ENCODE measurements around the gene STAB1.
"Not testable (repeated sequence)": the region's sequence is repeated elsewhere in the genome, so short reads cannot be mapped to it uniquely, and the experiment has no call there.

STAB1 gene

DNA sequence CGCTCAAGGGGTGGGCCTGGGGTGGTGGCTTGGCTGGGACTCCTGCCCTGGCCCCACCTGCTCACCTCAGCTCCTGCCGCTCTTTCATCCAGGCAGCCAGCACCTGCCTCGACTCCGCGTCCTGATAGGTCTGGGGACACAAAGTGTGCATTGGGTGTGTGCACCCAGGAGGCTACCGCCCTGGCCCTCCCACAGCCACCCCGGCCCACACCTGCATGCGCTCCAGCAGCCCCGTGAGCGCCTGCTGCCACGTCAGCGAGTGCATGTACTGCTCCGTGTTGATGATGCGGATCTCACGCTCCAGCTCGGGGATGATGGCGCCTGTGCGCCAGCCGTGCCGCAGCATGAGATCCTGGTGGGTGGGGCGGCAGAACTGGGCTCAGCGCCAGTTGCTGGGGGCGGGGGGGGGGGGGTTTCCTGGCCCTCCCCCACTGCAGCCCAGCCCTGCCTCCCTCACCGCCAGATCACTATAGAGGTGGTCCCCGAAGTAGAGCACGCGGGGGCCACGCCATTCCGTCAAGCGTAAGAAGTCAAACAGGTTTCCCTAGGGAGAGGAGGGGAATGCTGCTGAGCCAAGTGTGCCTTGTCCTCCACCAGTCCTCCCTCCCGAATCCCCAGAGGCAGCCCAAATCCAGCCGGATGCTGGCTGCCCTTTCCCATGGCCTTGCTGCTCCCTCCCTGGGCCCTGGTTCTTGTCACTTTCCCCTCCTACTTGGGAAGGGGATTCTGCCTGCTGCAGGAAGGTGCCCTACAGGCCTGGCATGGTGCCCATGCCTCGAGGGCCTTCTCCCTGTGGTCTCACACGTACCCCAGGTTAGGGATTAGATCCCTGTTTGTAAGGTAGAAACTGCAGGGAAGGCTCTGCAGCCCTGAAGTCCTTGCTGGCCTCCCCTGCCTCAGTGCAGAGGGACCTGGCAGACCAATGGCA is 29.9 kb downstream of the STAB1 start:
- no peak for DNase-seq (ENCODE audit: low read depth)

DNA sequence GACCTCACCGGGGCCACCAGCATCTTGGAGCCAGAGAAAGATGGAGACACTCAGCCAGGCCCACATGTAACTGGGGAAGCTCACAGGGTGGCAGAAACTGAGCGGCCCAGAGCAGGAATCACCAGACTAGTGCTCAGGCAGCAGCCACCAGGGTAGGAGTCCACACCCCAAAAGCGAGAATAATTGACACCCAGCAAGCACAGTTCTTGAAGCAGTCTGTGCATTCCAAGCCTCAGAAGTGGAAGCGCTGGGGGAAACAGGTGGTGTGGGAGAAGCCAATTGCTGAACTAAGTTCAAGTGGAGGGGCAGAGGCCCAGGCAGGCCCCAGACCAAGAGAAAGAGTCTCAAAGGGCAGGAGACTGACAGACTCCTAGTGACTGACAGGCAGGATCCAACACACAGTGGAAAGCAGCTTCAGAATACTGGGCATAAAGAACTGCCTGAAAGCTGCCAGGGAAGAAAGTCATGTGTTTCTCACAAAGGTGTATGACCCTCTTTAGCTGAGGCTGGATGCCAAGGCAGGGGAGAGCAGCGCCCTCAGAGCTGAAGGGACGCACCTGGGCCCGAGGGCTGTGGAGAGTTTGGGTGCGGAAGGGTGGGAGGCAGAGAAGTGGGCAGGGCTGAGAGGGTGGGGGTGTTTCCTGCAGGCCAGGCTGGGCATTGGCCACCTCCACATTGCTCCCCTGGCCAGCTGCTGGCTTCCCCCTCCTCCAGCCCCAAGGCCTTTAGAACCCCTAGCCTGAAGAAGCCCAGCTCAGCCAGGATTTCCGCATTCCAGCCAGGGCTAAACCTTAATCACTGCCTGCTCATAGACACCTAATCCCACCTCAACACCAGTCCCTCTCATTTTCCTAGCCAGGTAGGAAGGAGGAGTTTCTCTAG is 30.8 kb downstream of the STAB1 start:
- DNase-seq (ENCODE audit: low read depth): no peak

DNA sequence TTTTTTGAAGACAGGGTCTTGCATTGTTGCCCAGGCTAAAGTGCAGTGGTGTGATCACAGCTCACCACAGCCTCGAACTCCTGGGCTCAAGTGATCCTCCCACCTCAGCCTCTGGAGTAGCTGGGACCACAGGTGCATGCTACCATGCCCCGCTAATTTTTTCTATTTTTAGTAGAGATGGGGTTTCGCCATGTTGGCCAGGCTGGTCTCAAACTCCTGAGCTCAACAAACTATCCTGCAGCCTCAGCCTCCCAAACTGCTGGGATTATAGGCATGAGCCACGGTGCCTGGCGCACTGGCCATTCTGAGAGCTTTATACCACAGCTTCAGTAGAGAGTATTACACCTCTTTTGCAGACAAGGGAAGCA is 31.5 kb downstream of the STAB1 start:
- not testable (repeated sequence) for DNase-seq (ENCODE audit: low read depth)

DNA sequence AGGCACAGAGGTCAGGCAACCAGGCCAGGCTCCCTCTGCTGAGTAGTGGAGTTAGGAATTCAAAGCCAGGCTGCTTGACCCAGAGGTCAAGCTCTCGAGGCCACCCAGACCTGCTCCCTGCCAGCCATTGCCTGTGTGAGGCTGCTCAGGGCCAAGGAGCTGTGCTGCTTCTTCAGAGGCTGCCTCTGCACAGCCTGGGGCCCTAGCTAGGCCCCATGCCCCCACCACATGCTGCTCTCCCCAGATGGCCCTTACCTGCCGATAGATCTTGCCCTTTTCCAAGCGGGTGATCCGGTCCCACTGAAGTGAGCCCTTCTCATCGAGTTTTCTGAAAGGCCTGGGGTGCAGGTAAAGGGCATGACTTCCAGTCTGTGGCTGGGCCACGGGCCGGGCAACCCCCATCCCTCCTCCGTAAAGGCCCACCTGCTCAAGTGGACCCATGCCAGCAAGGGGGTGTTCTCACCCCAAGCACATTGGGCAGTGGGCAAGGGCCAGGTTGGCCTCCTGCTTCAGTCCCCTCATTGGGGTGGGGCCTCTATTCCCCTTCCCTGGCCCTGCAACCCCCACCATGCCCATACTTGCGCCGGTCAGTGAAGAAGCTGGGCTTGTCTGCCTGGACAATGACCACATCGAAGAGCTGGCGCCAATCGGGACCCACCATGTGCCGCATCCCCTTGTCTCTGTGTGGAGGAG is 32.0 kb downstream of the STAB1 start:
- DNase-seq (ENCODE audit: low read depth): no peak

DNA sequence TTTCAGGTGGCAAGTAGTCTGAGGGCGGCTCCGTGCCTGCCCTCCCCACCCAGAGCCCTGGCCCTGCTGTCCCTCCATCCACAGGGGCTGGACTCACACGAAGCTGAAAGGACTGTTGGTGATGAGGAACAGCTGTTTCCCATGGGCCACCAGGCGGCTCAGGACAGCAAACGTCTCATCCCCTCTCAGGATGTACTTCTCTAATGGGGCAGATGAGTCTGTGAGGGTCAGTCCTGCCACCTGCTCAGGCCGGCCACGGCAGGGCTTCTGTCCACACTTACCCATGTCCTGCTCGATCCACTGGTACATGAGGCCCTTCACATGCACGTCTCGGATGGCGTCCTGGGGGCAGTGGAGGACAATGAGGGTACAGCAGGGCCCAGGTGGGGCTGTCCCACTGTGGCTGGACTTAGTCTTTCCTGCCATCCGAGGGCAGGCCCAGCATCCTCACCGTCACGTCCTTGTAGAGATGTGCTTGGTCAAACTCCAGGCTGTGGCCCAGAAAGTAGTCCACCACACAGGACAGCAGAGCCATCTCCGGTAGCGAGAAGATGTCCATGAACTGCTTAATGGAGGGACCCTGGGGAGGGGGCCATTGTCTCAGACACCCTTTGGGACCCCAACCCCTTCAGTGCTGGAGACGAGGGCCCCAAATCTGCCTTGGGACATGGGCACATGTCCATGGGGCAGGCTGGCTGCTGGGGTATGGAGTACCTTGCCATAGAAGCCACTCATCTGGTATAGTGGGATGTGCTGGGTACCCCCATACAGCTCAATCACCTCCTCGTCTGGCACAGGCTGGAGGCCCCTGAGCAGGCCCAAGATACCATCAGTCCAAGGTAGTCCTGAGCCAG is 32.8 kb downstream of the STAB1 start:
- no peak for DNase-seq (ENCODE audit: low read depth)

DNA sequence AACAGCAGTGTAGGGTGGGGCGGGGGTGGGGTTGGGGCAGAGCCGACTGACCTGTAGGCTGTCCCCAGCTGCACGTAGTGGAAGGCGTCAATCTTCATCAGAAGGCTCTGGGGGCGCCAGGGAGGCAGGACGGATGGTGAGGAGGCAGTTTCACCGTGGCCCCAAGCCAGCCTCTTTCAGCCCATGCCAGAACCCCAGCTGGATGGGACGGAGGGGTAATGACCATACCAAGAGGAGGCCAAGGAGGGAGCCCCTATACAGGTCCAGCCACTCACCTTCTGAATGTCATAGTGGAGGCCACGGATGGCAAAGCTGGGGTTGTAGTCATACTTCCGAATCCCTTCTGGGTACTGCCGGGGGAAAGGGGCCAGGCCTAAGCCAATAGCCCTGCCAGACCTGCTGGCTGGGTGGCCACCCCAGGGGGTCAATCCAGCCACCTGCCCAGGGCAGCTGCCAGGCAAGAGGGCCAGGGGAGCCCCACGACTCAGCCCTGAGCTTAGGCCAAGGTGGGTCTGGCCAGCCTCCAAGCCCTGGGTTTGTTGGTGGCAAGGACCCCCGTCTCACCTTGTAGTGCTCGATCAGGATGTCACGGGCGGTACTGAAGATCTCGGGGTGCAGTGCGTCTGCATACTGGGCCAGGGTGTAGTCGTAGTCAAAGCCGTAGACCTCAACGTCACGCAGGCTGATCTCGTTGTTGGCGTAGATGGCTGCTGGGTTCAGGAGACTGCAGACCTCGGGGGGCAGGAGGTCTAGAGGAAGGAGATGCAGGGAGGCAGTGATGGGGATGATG is 33.6 kb downstream of the STAB1 start:
- DNase-seq (ENCODE audit: low read depth): no peak

DNA sequence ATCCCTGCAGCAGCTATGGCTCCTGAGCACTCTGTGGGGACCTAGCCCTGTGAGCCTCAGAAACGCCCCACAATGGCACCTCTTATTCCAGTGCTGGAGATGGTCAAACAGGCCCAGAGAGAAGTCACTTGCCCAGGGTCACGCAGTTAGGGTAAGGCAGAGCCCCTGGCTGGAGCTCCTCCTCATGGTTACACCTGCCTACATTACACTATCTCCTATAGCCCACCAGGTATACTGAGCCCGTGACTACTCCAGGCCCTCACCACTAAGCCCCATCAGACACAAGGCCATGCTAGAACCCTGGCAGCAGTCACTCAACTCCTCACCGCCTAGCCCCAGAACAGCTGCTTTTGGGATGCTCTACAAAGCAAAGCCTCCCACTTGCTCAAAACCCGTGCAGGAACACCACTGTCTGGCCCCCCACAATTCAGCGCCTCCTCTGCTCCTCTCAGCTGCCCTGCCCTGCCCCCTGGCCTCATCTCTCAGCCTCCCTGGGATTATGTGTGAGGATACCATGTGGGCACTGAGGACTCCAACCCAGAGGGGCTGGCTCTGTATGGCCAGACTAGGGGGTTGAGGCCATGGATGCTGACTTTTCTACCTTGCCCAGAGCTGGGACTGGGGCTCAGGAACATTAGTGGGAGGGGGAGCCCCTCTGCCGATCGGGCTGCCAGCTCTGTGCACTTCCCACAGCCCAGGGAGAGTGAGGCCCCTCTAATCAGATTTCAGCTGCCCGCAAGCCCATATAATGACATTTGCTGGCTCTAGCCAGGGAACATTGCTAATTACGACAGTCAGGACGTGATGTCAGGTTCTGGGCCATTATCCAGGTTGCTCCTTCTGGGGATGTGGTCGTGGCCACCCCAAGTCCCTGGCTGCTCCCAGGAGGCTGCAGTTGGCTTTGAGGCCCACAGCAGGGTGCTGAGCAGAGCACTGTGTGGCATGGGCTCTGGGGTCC is 34.5 kb downstream of the STAB1 start:
- DNase-seq (ENCODE audit: low read depth): no peak

DNA sequence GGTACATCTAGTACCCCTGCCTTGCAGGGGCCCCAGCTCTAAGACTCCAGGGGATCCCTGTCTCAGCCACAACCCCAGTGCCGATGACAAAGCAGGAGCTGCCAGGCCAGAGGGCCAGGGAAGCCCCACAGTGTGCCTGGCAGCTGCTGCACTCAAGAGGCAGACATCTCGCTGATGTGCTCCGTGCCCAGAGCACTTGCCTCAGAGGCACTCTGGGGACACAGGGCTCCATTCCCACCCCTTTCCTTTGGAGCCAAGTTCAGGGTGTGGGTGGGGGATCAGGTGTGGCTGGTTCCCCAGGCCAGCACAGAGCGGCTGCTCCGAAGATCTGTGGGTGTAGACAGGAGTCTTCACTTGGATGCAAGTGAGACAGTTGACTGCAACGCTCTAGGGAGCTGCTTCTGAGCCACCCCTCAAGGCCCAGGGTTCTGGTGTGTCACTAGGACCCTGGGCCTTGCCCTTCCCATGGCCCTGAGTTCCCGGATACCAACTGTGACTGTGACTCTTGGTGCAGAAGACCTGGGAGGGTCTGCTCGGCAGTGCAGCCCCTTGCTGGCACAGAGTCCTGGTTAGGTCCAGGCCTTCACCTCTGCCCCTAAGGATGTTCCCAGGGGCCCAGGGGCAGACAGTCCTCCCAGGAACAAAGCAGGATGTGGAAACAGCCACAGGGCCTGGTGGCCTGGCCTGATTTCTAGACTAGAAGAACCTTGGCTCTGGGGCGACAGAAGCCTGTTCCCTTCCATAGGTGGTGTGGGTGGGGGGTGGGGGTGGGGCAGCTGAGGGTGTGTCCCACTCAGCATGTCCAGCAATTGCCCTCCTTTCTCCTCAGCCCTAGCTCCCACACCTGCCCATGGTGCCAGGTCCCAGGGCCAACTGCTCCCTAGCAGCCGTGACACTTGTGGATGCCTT is 36.0 kb downstream of the STAB1 start:
- DNase-seq (ENCODE audit: low read depth): no peak

DNA sequence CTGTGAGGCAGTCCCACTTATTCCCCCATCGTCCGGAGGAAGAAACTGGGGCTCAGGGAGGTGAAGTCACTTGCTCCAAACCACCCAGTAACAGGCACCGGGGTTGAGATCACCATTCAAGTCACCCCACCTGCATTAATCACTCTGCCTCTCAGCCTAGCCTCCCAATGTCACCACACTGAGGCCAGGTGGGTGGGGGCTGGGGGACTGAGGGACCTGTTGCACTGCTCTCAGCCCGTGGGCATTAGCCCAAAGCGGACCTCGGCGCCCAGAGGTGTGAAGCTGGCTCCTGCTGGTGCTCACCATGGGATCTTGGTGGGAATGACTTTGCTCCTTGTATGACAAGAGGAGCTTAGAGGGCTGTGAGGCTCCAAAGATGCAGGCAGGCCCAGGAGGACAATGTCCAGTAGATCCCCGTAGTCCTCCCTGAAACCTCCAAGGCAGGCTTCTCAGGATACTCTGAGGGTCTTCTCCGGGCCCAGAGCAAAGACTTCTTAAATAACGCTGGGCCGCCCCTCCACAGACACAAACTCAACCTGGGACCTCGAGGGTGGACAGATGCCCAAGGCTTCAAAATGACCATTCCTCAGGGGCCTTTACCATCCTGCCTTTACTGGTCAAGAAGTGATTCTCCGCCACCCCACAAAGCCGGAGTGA is 36.9 kb downstream of the STAB1 start:
- no peak for DNase-seq (ENCODE audit: low read depth)

DNA sequence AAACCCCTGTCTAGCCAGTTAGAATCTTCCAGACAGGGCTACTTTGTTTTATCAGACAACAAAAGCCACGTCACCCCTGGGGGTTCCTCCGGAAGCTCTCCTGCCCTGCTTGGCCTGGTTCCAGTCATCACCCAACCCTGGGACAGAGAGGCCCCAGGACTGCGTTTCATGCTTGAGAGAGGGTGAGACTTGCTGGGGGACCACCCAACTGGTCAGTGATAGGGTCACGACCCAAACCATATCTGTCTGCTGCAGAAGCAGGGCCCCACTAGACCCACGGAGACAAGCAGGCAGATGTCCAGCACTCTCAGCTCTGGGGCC is 37.3 kb downstream of the STAB1 start:
- DNase-seq (ENCODE audit: low read depth): no peak

DNA sequence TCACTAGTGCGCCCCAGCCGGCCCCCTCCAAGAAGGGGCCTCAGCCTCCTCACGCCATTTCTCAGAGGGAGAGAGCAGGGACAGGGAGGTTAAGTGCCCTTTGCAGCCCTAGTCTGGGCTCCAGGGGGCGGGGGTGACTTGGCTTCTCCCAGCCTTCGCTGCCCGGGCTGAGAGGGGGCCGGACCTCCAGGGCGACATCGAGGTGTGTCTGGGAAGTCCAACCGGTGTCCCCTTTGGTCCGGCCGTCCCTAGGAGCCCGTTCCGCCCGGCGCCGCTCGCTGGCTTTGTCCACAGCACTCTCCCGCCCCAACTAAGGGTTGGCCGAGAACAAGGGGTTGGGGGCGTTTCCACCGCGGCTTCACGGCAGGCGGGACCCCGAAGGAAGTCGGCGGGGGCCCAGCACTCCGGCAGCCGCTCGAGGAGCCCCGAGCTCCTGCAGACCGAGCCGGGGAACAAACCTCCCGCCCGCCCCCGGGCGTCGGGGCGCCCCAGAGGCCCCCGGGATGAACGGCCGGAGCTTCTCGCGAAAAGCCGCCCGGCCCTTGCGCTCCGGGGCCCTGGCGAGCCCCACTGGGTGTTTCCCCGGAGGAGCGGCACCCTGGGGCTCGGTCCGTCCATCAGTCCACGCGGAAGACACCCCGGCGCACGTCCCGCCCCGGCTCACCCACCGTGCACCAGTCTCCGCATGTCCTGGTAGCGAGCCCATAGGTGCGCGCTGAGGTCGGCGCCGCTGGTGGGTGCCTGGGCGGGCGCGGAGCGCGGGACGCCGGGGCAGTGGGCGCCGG is 37.9 kb downstream of the STAB1 start:
- DNase-seq (ENCODE audit: low read depth): no peak

DNA sequence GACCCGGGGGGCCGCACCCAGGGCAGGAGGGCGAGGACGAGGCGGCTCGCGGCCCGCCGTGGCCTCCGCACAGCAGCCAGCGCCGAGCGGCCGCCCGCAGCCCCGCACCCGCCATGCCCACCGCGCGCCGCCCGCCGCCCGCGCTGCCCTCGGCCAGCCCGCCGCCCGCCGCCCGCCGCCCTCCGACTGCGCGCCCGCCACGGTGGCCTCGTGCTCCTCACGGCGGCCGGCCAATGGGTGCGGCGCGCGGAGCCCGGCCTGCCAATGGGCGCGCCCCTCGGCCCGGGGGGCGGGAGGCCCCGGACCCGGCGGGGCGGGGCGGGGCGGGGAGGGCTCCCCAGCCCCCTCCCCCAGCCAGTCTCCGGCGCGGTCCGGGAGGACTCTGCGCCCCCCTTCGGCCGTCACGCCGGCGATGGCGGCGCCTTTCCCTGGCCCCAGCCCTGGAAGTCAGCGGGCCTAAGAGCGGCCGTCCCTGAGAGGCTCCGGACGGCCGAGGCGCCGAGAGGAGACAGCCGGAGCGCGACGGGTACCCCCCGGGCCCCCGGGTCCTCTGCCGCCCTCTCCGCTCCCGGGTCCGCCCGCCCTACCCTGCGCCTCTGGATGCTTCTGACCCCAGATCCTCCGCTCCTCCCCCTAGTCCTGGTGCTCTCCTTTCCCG is 38.6 kb downstream of the STAB1 start, which contains the start of gene NT5DC2:
Gene NT5DC2, minus strand, starts transcription at position 235 of the 658 bp plus-strand sequence. Its CDS starts 120 bp downstream, at position 115.
- DNase-seq (ENCODE audit: low read depth): peak; percentile 29

DNA sequence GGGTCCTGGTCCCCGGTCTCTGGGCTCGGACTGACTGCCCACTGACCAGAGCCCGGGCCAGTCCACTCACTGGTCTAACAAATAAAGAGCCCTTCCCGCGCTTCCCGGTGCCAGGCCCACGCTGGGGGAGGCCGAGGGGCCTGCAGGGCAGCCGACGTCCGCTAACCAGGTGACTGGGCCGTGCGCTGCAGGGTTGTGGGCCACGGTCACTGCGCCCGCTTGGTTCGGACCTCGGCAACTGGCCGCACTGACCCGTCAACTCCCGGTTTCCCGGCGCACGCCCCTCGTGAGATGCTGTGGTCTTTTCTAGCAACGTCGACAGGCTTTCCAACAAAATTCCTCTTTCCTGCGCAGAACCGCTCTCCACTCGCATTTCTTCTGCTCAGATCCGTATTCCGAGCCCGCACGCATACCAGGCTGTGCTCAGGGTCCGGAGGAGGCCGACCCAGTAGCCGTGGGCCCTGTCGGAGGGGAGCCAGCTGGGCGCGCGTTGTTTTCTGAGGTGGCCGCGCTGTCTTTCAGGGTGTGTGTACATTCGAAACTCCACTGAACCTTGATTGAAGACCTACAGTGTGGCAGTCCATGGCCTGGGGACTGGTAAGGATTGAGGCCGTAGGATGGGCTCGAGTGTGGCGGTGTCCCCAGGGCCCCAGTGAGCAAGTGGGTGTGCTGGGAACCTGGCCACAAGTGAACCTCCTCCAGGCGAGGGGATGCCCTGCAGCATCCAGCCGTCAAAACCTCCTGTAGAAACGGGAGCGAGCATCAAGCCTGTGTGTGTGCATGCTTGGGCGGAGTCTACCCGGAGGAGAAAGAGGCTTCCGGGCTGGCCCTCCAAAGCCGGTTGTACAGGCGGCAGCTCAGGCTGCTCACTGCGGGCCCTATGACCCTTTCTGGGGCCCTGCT is 39.4 kb downstream of the STAB1 start:
- DNase-seq (ENCODE audit: low read depth): no peak

DNA sequence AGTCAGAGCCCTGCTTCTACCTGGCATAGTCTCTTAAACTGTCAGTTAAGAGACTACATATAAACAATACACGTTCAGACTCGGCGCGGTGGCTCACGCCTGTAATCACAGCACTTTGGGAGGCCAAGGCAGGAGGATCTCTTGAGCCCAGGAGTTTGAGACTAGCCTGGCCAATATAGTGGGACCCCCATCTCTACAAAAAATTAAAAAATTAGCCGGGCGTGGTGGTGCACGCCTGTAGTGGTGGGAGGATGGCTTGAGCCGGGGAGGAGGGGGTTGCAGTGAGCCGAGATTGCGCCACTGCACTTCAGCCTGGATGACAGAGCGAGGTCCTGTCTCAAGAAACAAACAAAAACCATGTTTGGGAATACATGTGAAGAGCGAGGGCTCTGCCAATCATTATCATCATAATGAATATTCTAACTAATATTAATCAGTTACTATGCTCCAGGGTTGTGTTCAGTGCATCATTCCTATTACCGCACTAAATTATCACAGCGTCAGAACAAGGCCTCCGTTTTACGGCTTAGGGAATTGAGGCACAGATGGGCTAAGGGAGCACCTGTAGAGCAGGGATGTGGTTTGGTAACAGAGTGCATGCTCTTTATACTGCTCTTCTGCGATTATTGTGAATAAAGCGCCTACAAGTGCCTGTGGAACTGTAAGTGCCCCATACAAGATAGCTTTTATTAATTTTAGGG is 40.4 kb downstream of the STAB1 start:
- DNase-seq (ENCODE audit: low read depth): no peak

DNA sequence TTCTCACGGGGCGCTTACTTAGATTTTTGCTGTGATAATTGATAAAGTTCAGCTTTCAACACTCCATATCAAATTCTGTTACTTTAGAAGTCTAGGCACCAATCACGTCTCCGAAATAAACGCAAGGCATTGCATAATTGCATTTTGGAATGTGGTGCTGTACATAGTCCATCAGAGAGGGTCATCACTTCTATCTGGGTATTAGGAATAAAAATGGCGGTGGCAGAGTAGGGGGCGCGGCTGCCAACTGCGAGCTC is 40.9 kb downstream of the STAB1 start:
- DNase-seq (ENCODE audit: low read depth): no peak
